IPS DF 4.7 (cell line): ENCODE results near the gene ACVRL1.

Source experiments
- DNase-seq: peaks from one replicate; pipeline ENCODE4 v3.0.0-alpha.2; 2013; ENCODE audit warnings: low spot score; ENCODE audit errors: extremely low read depth

ACVRL1 gene

DNA sequence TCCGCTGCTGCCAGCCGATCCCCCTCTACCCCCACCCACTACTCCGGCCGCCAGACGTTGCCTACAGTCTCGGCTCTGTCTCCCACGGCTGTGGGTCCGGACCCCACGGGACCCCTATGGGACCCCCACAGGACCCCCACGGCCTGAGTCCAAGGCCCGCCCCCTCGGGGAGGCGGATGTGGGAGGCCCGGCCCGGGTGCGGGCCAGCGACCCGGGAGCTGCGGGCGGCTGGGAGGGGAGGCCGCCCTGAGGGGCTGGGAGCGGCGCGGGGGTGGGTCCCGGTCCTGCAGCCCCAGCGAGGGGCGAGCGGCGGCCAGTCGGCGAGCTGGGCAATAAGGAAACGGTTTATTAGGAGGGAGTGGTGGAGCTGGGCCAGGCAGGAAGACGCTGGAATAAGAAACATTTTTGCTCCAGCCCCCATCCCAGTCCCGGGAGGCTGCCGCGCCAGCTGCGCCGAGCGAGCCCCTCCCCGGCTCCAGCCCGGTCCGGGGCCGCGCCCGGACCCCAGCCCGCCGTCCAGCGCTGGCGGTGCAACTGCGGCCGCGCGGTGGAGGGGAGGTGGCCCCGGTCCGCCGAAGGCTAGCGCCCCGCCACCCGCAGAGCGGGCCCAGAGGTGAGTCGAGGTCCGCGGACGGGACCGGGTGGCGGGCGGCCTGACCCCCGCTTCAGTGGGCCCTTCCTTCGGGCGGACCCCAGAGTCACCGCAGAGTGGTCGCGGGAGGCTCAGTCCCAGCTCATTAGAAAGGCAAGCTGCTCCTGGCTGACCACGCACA lies at the start of gene ACVRL1:
Gene ACVRL1, plus strand, starts transcription at position 422 of the 773 bp plus-strand sequence. CDS start 4,971 bp downstream, outside the sequence.
- no peak for DNase-seq

GRCh38 chr12:51860986-51861385 lies 46.3 kb upstream of the ACVRL1 start:
- no peak for DNase-seq

DNA sequence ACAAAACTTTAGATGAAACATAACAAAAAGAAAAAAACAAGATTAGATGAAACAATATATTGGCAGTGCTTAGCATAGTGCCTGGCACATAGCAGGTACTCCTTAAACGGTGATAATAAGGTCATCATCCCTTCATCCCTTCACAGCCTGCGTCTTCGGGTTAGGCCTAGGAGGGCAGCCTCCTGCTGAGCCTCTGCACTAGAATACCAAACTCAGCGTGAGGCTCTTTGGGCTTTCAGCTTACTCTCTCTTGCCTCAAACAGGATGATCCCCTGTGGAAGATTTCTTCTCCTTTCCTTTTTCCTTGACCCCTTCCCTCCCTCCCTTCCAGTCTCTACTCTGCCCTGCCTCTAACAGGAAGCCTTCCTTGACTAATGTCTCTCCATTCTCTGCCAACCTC lies 44.4 kb upstream of the ACVRL1 start:
- no peak for DNase-seq

DNA sequence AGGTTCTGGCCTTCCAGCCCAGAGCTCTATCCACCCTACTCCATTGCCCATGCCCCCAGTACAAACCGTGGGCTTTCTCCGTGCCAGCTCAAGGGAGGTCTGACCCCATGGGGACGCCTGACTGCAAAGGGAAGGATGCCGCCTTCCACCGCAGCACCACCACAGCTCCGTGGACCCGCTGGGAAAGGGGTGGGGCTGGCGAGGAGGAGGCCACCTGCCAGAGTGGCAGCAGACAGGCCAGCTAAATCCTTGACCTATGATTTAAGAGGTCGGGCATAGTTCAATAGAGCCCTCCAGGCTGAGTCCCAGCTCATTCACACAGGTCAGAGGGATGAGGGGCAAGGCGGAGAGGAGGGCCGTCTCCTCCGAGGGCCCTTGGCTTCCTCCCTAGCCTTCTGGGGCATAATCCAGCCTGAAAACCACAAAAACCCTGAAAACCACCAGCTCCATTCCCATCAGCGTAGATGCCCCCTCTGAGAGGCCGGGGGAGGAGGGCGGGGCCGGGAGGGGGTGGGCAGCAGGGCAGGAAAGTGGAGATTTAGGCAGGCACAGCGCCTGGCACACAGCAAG lies 43.9 kb upstream of the ACVRL1 start:
- DNase-seq = no peak

DNA sequence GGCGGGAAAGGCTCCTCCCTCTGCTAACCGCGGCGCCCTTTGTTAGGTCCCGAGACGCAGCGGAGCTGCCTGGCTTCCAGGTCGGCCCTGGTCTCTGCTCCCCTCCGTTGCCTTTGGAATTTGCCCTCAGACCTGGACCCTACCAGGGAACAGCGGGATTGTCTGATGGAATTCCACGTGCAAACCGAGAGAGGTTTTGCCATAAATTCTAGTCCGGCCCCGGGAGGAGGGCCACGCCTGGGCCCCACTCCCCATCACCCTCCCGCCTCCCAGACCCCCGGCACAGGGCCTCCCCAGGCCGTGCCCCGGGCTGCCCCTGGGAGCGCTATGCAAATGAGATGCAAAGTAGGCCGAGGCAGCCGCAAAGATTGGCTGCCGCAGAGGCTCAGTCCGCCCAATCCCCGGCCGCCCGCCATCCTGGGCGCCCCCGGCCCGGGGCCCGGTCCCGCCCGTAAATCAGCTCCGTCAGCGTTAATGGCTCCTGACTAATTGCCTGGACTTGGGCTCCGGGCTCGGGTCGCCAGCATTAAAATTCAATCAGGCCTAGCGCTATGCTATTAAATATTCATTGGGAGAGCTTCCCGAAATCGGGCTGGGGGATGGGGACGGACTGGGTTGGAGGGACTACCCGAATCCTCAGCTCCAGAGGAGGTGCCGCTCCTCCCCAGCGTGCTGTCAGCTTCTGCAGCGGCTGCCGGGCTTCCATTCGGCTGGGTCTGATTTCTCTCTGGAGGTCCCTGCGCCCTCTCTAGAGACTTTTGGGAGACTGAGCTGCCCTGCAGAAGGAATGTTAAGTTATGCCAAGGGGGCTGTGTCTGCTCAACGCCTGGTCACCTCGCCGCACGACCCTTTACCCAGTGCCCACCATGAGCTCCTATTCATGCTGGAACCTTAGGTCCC lies 43.1 kb upstream of the ACVRL1 start:
- no peak for DNase-seq

- DNase-seq = no peak
These were observed 42.3 kb upstream of the ACVRL1 start for GRCh38 chr12:51864833-51865670.

- DNase-seq = no peak
These were observed 41.5 kb upstream of the ACVRL1 start for GRCh38 chr12:51865757-51866270.

- no peak for DNase-seq
These were observed 41.0 kb upstream of the ACVRL1 start for GRCh38 chr12:51866324-51866723.

- DNase-seq = no peak
These were observed 40.5 kb upstream of the ACVRL1 start for GRCh38 chr12:51866762-51867161.

- no peak for DNase-seq
These were observed 39.9 kb upstream of the ACVRL1 start for GRCh38 chr12:51867371-51867770.

DNA sequence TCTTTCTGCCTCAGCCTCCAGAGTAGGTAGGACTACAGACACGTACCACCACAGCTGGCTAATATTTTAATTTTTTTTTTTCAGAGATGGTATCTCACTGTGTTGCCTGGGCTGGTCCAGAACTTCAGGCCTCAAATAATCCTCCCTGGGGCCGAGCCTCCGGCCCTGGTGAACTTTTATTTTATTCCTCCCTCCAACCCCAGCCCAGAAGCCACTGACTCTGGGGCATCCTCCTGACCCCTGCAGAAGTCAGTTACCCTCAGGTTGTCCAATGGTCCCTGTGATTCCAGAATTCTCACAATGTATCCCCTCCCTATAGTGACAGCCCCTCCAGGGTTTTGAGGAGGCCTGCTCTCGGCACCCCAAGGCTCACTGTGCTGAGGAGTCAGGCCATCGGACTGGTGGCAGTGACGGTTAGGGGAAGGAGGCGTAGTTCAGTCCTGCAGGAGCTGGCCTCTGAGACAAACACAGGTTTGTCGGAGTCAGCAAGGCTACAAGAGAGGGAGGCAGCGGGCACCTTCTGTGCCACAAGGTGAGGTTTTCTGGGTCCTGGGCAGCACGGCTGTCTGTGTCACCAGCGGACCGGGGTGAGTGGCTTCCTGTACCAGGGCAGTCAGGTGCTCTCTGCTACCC lies 39.4 kb upstream of the ACVRL1 start:
- no peak for DNase-seq

DNA sequence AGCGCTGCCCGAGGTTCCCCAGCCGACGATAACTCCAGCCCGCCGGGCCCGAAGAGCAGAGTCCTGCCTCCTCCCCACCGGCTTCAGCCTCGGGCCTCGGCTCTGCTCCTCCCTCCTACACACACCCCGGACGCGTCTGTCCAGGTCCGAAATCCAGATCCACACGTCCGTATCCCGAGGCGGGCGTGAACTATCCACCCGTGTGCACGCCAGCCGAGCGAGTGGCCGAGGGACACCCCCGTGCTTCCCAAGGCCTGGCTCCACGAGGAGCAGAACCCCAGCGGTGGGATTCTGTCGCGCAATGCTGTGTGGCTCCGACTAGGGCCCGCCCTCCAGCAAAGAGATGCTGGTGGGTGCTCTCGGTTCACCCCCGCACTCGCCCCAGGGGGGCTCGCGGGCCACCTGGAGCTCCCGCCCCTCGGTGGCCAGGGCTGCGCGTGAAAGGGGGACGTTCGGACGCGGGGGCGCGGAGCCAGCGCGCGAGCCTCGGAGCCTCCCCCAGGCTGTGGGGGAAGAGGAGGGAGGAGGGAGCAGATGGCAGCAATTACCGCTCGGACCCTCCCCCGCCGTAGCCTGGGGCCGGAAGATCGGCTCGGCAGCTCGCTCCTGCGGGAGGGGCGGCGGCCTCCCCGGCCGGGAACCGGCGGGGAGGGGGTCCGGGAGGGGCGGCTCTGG lies 38.3 kb upstream of the ACVRL1 start:
- DNase-seq = no peak

GRCh38 chr12:51869496-51869865 lies 37.8 kb upstream of the ACVRL1 start:
- no peak for DNase-seq

GRCh38 chr12:51869931-51870330 lies 37.4 kb upstream of the ACVRL1 start:
- no peak for DNase-seq

DNA sequence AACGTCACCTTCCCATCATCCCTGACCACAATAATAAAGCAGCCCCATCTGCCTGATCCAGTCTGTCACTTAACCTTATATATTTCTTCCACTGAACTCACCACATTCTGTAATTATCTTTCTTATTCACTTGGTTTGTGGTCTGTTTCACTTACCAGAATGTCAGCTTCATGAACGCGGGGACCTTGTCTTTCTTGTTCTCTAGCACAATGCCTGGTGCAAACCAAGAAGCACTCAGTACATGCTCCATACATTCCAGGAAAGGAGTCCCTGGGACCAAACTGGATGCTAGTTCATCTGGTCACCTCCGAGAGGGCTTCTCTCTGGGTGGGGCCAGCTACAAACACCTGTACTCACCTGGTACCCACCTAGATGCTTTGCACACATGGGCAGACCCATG lies 36.8 kb upstream of the ACVRL1 start:
- no peak for DNase-seq

- DNase-seq = no peak
These were observed 36.2 kb upstream of the ACVRL1 start for GRCh38 chr12:51871126-51871525.

DNA sequence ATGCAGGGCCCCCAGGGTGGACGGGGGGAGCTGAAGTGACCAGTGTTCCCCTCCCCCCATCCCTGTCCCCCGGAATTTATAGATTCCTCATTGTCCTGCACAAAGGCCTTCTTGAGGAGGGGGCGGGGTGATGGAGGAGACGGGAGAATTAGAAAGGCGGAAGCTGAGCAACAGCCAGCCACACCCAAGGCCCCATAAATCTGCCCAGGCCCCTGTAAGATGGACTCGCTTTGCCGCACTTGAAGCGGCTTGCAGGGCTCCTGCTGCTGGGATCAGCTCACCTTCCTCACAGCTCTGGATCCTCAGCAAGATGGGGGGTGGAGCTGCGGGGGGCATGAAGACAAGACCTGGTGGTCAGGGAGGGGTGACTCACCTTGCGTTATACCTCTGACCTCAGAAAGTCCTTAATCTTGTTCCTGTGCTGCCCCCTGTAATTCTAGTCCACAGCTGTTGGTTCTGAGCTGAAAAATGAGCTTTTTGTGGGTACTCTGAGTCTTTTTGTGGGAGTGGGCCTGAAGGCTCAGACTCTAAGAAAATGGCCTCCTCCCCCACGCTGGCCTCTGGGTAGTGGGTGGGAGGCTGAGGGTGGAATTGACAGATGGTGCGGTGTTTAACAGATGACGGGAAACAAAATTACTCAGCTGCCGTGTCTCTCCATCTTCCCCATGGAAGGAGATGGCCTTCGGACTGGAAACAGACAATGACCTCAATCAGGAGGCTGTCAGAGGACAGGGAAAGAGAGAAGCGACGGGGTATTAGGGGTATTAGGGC lies 35.2 kb upstream of the ACVRL1 start:
- DNase-seq = no peak

GRCh38 chr12:51872689-51872981 lies 34.7 kb upstream of the ACVRL1 start:
- DNase-seq = no peak

GRCh38 chr12:51873251-51873994 lies 33.9 kb upstream of the ACVRL1 start:
- no peak for DNase-seq
